Astrocyte (in vitro differentiated cells and primary cell): ENCODE data around the gene ETHE1. TPM values are rescaled to one million over a fixed set of nuclear protein-coding genes. Genes with fewer than 3 reads are reported as not detected.

Experiments used
- DNase-seq: peaks from one replicate; pipeline ENCODE4 v3.0.0-alpha.2; 2010; ENCODE audit warnings: low read depth
- FAIRE-seq: peaks from 2 replicates; lab custom pipeline; 2011; peaks lifted over from hg19 to GRCh38; lab: Jason Lieb, UNC
- H2AFZ ChIP-seq: 2 replicates; pipeline ENCODE4 v1.6.0; 2012; ENCODE audit warnings: low read depth, low read length, inconsistent platforms
- H3K27ac ChIP-seq: 2 replicates; pipeline ENCODE4 v1.5.1; 2011; ENCODE audit warnings: low read depth, low read length, inconsistent platforms
- H3K27me3 ChIP-seq: 2 replicates; pipeline ENCODE4 v1.6.0; 2011; ENCODE audit warnings: low read length, inconsistent platforms; ENCODE audit not compliant: insufficient read depth
- H3K36me3 ChIP-seq: 2 replicates; pipeline ENCODE4 v1.5.1; 2011; ENCODE audit warnings: low read length, inconsistent platforms; ENCODE audit not compliant: insufficient read depth
- H3K4me1 ChIP-seq: 2 replicates; pipeline ENCODE4 v1.5.1; 2011; ENCODE audit warnings: low read length, inconsistent platforms; ENCODE audit not compliant: insufficient read depth
- H3K4me2 ChIP-seq: 2 replicates; pipeline ENCODE4 v1.6.0; 2012; ENCODE audit warnings: low read length, inconsistent platforms
- H3K4me3 ChIP-seq: 2 replicates; pipeline ENCODE4 v1.5.1; 2011; ENCODE audit warnings: low read depth, mild to moderate bottlenecking, low read length, inconsistent platforms; ENCODE audit not compliant: insufficient read depth
- H3K79me2 ChIP-seq: 2 replicates; pipeline ENCODE4 v1.6.0; 2012; ENCODE audit warnings: mild to moderate bottlenecking, low read length, inconsistent platforms; ENCODE audit not compliant: insufficient read depth
- H3K9ac ChIP-seq: 2 replicates; pipeline ENCODE4 v1.6.0; 2012; ENCODE audit warnings: mild to moderate bottlenecking, low read length, inconsistent platforms
- H3K9me3 ChIP-seq: 2 replicates; pipeline ENCODE4 v1.5.1; 2012; ENCODE audit warnings: low read depth, mild to moderate bottlenecking, low read length, inconsistent platforms; ENCODE audit not compliant: insufficient read depth
- H4K20me1 ChIP-seq: 2 replicates; pipeline ENCODE4 v1.6.0; 2012; ENCODE audit warnings: low read length, inconsistent platforms; ENCODE audit not compliant: insufficient read depth
- H3K27ac Mint-ChIP-seq: one replicate; pipeline ENCODE4 v1.8.0; 2021; ENCODE audit warnings: mild to moderate bottlenecking, mixed read lengths; ENCODE audit not compliant: unreplicated experiment
- H3K27me3 Mint-ChIP-seq: one replicate; pipeline ENCODE4 v1.8.0; 2021; ENCODE audit warnings: low read depth, mixed read lengths; ENCODE audit not compliant: unreplicated experiment
- H3K36me3 Mint-ChIP-seq: one replicate; pipeline ENCODE4 v1.8.0; 2021; ENCODE audit warnings: low read depth, mixed read lengths; ENCODE audit not compliant: unreplicated experiment
- H3K4me1 Mint-ChIP-seq: one replicate; pipeline ENCODE4 v1.8.0; 2021; ENCODE audit warnings: low read depth, mixed read lengths; ENCODE audit not compliant: unreplicated experiment
- H3K4me3 Mint-ChIP-seq: one replicate; pipeline ENCODE4 v1.8.0; 2021; ENCODE audit warnings: mild to moderate bottlenecking, moderate library complexity, mixed read lengths; ENCODE audit not compliant: unreplicated experiment
- H3K9me3 Mint-ChIP-seq: one replicate; pipeline ENCODE4 v1.8.0; 2021; ENCODE audit warnings: mild to moderate bottlenecking, mixed read lengths; ENCODE audit not compliant: unreplicated experiment
- EZH2 ChIP-seq: IDR thresholded peaks from 2 replicates; pipeline ENCODE4 v1.6.1; 2012; ENCODE audit warnings: mild to moderate bottlenecking, low read length, inconsistent platforms; ENCODE audit not compliant: insufficient read depth
- total RNA-seq: library from RNA; stranded (reverse); gene quantifications from 2 replicates; pipeline ENCODE4 v1.2.1, GENCODE V29; 2021
- TF ChIP-seq, protein P1 (sequence below): IDR thresholded peaks from 2 replicates; pipeline ENCODE4 v1.5.1; 2011; ENCODE audit warnings: low read depth, mild to moderate bottlenecking, inconsistent platforms, low read length, moderate library complexity; ENCODE audit not compliant: insufficient read depth

The ETHE1 gene
- total RNA-seq, 1 donor from 2014 or later, result 50.7 TPM

DNA sequence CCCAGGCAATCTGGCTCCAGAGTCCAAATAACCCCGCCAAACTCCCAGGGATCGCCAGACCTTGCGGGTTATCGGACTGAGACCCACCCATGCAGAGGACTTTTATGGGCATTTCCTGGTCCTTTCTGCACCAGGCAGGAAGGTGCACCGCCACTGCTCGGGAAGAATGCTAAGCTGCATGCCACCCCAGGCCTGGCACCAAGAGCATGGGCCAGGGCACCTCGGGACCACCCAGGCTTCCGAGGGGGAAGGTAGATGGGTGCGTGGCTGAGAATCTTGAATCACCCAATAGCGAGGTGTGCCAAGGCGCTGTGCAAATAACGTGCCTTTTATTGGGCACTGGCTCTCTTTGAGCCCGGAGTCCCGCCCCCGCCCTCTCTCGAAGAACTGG lies 5.6 kb upstream of the ETHE1 start:
- H3K4me1 Mint-ChIP-seq, result peaks cover 8% of the 10 kb centered on the region
- peaks cover 2% of the 10 kb centered on the region for H3K36me3 Mint-ChIP-seq
- Histone ChIP-seq H3K9ac (peak overlapping the region; percentile 61), H3K36me3 (no peaks in the 10 kb centered on the region), H3K4me3 (peak overlapping the region; percentile 72), H3K9me3 (no peaks in the 10 kb centered on the region), H3K27ac (peak overlapping the region; percentile 36), H2AFZ (peak overlapping the region; percentile 86), H3K4me2 (peak overlapping the region; percentile 89), H3K27me3 (no peaks in the 10 kb centered on the region), H3K4me1 (peaks cover 19% of the 10 kb centered on the region), H4K20me1 (no peaks in the 10 kb centered on the region), H3K79me2 (no peaks in the 10 kb centered on the region)
- no peaks in the 10 kb centered on the region for H3K27me3 Mint-ChIP-seq
- H3K27ac Mint-ChIP-seq, result peak overlapping the region; percentile 41
- H3K4me3 Mint-ChIP-seq, result peak overlapping the region; percentile 81
- TF ChIP-seq, protein P1, sequence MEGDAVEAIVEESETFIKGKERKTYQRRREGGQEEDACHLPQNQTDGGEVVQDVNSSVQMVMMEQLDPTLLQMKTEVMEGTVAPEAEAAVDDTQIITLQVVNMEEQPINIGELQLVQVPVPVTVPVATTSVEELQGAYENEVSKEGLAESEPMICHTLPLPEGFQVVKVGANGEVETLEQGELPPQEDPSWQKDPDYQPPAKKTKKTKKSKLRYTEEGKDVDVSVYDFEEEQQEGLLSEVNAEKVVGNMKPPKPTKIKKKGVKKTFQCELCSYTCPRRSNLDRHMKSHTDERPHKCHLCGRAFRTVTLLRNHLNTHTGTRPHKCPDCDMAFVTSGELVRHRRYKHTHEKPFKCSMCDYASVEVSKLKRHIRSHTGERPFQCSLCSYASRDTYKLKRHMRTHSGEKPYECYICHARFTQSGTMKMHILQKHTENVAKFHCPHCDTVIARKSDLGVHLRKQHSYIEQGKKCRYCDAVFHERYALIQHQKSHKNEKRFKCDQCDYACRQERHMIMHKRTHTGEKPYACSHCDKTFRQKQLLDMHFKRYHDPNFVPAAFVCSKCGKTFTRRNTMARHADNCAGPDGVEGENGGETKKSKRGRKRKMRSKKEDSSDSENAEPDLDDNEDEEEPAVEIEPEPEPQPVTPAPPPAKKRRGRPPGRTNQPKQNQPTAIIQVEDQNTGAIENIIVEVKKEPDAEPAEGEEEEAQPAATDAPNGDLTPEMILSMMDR, result no peak
- no peak for TF ChIP-seq EZH2
- FAIRE-seq (no peak), DNase-seq (no peak)
- no peaks in the 10 kb centered on the region for H3K9me3 Mint-ChIP-seq

DNA sequence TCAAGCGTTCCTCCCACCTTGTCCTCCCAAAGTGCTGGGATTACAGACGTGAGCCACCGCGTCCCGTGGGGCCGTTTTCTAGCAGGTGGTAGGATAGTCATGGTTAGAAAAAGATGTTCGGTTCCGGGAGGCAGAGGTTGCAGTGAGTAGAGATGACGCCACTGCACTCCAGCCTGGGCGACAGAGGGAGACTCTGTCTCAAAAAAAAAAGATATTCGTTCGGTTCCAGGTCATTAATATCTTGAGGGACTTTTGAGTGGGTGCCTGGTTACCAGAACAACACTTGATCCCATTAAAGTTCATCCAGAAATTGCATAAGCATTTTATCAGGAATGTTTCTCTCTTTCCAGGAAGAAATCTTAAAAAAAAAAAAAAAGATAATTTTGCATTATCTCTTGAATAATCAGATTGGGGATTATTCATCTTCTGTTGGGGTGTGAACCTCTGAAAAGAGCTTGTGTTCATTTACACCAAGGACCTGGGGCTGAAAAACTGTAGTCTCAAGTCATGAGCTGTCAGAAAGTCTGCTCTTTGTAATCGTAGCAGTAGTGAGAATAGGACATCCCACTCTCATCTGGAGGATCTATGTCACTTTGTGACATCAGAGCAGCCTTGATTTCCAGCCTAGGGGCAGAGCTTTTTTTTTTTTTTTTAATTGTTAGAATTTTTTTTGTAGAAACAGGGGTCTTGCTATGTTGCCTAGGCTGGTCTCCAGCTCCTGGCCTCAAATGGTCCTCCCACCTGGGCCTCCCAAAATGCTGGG lies 1.0 kb upstream of the ETHE1 start:
- Mint-ChIP-seq H3K27ac (no peak overlapping the region), H3K4me1 (peaks cover 17% of the 10 kb centered on the region), H3K27me3 (no peaks in the 10 kb centered on the region), H3K4me3 (no peak overlapping the region), H3K36me3 (no peaks in the 10 kb centered on the region), H3K9me3 (no peaks in the 10 kb centered on the region)
- Histone ChIP-seq H3K4me1 (peaks cover 25% of the 10 kb centered on the region), H4K20me1 (peaks cover 13% of the 10 kb centered on the region), H3K4me3 (no peak overlapping the region), H3K36me3 (no peaks in the 10 kb centered on the region), H3K4me2 (peak overlapping the region; percentile 99), H2AFZ (no peak overlapping the region), H3K79me2 (peaks cover 31% of the 10 kb centered on the region), H3K27me3 (no peaks in the 10 kb centered on the region), H3K9ac (no peak overlapping the region), H3K27ac (no peak overlapping the region), H3K9me3 (no peaks in the 10 kb centered on the region)
- TF ChIP-seq, protein P1, result no peak
- TF ChIP-seq EZH2, result no peak
- no peak for DNase-seq
- FAIRE-seq, result no peak
